G401.6 (cell line): ENCODE measurements around the gene TBC1D2B.
"Not testable (repeated sequence)": the region's sequence is repeated elsewhere in the genome, so short reads cannot be mapped to it uniquely, and the experiment has no call there.

ENCODE experiments used
- FAIRE-seq: peaks from 2 replicates; lab custom pipeline; 2012; peaks lifted over from hg19 to GRCh38; lab: Jason Lieb, UNC

Gene TBC1D2B

DNA sequence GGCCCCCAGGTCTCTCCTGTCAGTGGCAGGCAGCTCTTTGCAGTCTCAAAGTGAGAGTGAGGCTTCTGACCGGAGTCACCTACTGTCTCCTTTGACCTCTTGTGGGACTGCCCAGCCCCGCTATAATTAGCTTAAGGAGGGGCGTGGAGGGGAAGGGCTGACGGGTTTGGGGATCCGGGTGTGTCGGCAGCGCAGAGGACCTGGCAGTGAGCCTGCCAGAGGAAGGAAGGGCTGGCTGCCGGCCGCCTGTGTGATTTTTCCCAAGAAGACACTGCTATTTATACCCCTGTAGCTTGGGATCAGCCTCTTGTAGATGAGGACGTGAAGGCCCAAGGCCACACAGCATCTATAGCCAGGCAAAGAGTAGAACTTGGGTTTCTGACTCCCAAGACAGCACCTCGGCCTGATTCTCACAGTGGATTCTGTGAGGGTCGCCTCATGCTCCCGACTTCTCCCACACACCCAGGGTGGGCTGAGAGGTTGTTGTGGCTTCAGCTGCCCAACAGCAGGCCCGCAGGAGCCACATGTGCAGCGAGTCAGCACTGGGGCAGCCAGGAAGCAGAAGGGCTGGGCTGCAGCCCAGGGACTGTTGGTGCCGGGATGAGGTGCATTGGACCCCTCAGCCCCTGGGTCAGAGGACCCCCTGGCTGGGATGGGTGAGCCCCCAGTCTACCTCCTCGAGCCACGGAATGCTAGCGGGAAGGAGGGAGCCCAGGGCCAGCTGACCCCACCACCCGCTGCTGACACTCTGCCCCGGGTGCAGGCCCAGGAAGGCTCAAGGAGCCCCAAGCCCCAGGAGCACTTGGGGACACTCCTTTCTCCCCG is 104.0 kb downstream of the TBC1D2B start:
- not testable (repeated sequence) for FAIRE-seq

DNA sequence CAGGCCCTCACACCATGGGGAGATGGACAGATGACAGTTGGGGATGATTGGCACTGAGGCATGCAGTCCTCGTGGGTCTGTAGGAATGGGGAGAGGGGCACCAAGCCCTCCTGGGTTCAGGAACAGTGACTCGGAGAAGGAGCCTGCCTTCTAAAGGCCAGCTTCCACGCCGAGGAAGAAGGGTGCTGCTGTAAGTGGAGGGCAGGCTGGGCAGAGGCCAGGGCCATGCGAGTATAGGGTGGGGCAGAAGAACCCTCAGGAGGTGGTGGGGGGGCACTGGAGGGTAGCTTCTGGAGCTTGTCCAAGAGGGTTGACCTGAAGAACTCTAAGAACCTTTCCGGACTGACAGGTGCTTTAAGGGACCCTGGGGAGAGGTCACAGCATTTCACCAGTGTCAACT is 104.8 kb downstream of the TBC1D2B start:
- FAIRE-seq = not testable (repeated sequence)

- FAIRE-seq = not testable (repeated sequence)
These were observed 105.6 kb downstream of the TBC1D2B start for GRCh38 chr15:77971875-77972274.

DNA sequence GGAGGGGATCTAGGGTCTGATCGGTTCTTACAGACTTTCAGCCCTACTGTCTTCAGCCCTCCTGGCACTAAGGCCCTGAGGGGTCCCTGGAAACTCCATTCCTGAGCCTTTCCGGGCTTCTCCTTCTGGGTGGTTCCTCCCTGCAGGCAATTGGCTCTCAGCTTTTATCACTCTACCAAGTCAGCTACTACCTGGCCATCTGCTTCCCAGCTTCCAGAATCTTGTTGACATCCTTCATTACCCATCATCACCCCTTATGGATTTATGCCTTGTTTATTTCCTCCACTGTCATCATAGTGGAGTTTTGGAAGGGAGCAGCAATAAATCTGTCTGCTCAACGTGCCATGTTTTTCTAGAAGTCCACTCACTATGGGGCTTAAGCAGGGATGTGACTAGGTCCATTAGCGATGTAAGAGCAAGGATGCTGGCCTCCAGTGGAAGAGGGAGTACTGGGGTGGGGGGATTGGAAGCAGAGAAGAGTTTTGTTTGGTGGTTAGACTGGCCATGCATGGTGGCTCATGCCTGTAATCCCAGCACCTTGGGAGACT is 106.6 kb downstream of the TBC1D2B start:
- FAIRE-seq = not testable (repeated sequence)

GRCh38 chr15:77969055-77969454 is 108.5 kb downstream of the TBC1D2B start:
- FAIRE-seq = no peak

DNA sequence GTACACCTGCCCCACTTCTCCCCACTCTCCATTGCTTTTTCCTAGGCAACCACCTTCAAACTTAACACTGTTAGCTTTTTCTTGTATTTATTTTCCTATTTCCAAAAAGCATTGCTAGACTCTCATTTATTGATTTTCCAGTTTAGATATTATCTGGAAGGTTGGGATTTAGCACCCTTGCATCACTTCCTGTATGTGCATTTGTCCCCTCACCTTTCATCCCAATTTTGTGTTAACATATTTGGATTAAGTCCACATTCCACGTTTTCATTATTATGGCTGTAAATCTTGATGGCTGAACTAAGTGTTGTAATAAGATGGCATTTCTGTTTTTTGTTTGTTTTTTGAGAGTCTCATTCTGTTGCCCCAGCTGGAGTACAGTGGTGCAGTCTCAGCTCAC is 109.7 kb downstream of the TBC1D2B start:
- FAIRE-seq = no peak

- not testable (repeated sequence) for FAIRE-seq
These were observed 110.3 kb downstream of the TBC1D2B start for GRCh38 chr15:77967235-77967615.

GRCh38 chr15:77966540-77967234 is 110.8 kb downstream of the TBC1D2B start:
- FAIRE-seq = peak; percentile 44

GRCh38 chr15:77964193-77964592 is 113.3 kb downstream of the TBC1D2B start:
- FAIRE-seq = no peak

GRCh38 chr15:77959432-77959879 is 118.1 kb downstream of the TBC1D2B start:
- no peak for FAIRE-seq

DNA sequence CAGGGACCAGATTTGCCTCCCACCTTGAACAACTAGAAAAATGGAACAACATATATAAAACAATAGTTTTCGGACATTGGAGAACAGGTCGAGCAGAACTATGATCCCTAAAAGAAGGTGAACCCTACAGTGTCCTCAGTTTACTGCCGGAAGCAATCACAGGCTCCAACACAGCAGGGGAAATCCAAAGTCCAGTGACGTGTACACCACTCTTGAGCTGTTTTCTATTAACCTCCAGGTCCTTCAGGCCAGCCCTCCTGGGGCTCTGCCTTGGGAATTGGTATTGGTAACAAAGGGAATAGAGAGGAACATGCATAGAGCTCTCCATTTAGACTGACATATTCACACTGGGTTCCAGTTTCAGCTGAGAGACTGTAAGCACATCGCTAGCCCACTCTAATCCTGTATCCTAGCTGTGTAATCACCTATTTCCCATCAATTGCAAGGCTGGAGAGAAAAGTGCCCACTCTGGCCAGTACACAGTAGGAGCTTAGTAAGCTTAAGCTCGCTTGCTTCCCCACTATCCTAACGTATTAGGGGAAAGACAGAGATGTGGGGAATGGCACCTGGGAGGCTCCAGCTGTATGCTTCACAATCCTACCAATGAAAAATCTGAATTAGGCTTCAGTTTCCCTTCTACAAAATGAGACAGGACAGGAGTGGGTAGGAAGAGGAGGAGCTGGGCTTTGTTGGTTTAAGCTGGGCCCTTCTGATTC is 118.6 kb downstream of the TBC1D2B start:
- not testable (repeated sequence) for FAIRE-seq

DNA sequence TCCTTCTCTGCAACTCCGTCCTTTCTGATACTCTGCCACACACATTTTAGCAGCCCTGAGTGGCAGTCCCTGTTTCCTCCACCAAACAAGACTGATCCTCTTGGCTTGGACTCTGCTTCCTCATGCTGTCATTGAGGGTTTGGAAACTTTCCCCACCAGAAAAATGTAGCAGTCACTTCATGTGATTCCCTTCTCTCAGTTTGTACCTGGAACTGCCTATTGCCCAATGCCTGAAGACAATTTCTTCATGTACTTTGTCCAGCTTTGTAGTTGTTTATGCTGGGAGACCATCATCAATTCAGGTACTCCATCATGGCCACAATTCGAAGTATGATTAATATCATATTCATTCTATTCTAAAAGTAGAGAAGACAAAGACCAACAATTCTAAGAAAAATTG is 119.5 kb downstream of the TBC1D2B start:
- not testable (repeated sequence) for FAIRE-seq

- FAIRE-seq = not testable (repeated sequence)
These were observed 123.6 kb downstream of the TBC1D2B start for GRCh38 chr15:77953926-77954325.

DNA sequence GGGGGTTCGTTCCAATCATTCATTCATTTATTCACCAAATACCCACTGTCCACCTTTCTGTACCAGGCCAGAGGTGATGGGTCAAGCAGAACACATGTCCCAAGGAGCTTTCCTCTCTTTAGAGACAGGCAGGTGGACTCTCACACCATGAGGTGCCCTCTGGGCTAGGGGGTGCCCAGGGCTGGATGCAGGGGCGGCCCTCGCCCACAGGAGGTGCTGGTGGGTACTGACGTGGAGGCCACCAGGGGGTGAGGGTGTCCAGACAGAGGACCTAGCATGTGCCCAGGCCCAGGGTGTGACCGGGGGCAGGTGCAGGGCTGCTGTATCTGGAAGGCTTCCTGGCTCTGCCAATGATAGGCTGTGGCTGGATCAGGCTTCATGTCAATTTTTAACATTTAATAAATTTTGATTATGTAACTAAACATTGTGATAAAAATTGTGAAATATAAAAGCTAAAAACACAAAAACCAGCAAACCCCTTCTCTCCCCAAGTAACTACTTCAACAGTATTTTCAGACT is 124.5 kb downstream of the TBC1D2B start:
- not testable (repeated sequence) for FAIRE-seq

- FAIRE-seq = not testable (repeated sequence)
These were observed 126.3 kb downstream of the TBC1D2B start for GRCh38 chr15:77951105-77951786.

DNA sequence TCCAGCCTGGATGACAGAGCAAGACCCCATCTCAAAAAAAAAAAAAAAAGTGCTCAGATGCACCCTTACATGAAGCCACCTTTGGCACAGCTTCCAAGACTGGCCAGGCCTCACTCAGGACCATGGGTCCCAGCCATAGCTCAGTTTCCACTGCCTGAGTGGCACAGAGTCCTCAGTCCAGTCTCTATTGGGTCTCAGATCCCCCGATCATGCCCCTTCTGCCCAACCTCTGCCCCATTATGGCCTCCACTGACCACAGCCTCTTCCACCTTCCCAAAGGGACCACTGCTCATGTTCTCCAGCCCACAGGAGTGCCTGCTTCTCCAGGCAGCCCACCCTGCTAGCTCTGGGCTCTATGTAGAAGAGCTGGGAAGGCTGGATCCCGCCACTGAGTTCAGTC is 127.0 kb downstream of the TBC1D2B start:
- FAIRE-seq = not testable (repeated sequence)

- FAIRE-seq = no peak
These were observed 131.9 kb downstream of the TBC1D2B start for GRCh38 chr15:77945566-77945965.
